ENCODE results near the gene TWIST1. TPM values are rescaled to one million over a fixed set of nuclear protein-coding genes. Genes with fewer than 3 reads are reported as not detected.

Gene TWIST1
- 0.22 TPM in 1 of 2 replicates, not detected in the other for total RNA-seq

DNA sequence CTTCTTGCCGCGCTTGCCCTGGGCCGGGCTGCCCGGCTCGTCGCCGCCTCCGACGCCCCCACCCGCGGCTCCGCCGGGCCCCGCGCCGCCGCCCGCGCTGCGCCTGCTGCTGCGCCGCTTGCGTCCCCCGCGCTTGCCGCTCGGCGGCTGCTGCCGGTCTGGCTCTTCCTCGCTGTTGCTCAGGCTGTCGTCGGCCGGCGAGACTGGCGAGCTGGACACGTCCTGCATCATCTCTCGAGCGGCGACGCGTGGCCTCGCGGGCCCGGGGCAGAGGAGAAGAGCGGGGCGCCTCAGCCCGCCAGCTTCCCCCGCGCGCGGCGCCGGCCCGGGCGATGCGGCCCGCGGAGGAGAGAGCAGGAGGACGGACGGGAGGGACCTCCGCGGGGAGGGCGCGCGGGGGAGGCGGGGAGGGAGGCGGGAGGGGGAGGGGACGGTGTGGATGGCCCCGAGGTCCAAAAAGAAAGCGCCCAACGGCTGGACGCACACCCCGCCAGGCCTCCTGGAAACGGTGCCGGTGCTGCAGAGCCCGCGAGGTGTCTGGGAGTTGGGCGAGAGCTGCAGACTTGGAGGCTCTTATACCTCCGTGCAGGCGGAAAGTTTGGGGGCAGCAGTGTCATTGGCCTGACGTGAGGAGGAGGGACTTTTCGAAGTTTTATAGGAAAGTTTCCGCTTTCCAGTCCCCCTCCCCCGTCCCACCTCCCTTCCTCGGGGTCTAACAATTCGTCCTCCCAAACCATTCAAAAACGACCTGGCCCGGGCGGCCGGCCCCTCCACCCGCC lies at the start of gene TWIST1:
Gene TWIST1, minus strand, starts transcription at position 546 of the 779 bp plus-strand sequence. Its CDS starts 315 bp downstream, at position 231.
- no peak for DNase-seq (ENCODE audit: low read depth)
- TF ChIP-seq, protein P1, sequence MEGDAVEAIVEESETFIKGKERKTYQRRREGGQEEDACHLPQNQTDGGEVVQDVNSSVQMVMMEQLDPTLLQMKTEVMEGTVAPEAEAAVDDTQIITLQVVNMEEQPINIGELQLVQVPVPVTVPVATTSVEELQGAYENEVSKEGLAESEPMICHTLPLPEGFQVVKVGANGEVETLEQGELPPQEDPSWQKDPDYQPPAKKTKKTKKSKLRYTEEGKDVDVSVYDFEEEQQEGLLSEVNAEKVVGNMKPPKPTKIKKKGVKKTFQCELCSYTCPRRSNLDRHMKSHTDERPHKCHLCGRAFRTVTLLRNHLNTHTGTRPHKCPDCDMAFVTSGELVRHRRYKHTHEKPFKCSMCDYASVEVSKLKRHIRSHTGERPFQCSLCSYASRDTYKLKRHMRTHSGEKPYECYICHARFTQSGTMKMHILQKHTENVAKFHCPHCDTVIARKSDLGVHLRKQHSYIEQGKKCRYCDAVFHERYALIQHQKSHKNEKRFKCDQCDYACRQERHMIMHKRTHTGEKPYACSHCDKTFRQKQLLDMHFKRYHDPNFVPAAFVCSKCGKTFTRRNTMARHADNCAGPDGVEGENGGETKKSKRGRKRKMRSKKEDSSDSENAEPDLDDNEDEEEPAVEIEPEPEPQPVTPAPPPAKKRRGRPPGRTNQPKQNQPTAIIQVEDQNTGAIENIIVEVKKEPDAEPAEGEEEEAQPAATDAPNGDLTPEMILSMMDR (conservative IDR thresholded peaks at IDR 0.05; ENCODE audit: low read depth, low read length) = no peak
- H3K4me3 ChIP-seq (ENCODE audit: low read depth, low read length) = peak within 1 kb of the TSS; percentile 40

DNA sequence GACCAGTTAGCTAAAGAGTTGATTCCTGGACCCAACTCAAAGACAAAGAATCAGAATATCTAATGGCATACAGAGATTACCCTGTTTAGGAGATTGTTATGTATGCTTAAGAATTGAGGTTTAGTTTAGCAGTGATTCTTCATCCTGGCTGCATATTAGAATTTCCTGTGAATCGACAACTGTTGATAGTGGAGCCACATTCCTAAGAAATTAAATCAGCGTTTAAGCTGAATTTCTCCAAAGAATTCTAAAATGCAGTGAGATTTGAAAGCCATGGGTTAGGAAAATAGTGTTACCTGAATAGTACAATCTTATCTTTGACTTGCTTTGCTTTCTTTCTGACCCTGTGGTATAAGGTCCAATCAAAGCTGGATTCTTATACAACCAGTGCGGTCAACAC lies 44.2 kb upstream of the TWIST1 start:
- H3K4me3 ChIP-seq (ENCODE audit: low read depth, low read length) = no peak overlapping the region
- DNase-seq (ENCODE audit: low read depth) = no peak
- TF ChIP-seq, protein P1 (conservative IDR thresholded peaks at IDR 0.05; ENCODE audit: low read depth, low read length) = no peak

DNA sequence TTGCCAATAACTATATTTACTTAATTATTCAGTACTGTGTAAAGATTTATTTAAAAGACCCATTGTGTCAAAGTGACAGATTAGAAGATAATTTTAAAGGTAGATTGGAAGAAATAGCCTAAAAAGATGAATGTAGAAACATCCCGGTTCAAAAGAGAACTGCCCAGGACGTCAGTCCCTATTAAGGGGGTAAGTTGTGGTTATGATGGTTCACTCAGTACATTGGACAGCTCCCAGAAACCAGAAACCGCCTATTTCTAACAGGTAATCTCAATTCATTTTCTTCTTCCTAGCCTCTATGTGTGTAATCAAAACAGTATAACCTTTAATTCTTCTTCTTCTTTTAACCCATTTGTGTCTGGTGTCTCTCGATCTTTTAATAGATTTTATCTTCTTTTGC lies 29.3 kb upstream of the TWIST1 start:
- no peak overlapping the region for H3K4me3 ChIP-seq (ENCODE audit: low read depth, low read length)
- no peak for DNase-seq (ENCODE audit: low read depth)
- TF ChIP-seq, protein P1 (conservative IDR thresholded peaks at IDR 0.05; ENCODE audit: low read depth, low read length) = no peak

DNA sequence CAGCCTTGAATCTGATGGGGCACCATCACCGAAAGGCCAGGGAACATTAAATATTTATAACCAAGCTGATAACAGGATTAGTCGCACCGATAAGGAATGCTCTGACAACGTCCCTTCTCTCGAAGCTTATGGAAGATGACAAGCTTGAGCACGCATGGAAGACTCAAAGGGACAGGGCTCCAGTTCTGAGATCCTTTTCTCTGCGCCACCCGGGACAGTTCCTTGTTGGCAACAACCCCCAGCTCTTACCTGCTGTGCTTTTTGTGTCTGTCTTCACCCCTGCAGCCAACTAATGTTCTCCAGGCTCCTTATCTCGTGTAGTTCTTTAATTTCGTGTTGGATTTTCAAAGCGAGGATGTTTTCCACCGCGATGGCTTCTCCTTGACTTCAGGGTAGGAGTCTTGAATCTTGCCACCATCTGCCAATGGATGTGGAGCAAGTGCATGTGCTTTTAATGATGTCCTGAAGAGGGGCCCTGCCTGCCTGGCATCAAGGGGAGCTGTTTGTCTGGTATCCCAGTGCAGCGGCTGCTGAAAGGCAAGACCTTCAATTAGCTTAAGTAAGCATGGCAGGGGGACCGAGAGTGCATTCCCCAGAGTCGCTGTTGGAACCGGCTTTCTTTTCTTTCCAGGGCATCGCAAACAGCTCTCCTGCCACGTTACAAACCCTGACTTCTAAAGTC lies 28.1 kb upstream of the TWIST1 start:
- TF ChIP-seq, protein P1 (conservative IDR thresholded peaks at IDR 0.05; ENCODE audit: low read depth, low read length) = no peak
- H3K4me3 ChIP-seq (ENCODE audit: low read depth, low read length) = no peak overlapping the region
- DNase-seq (ENCODE audit: low read depth) = no peak

DNA sequence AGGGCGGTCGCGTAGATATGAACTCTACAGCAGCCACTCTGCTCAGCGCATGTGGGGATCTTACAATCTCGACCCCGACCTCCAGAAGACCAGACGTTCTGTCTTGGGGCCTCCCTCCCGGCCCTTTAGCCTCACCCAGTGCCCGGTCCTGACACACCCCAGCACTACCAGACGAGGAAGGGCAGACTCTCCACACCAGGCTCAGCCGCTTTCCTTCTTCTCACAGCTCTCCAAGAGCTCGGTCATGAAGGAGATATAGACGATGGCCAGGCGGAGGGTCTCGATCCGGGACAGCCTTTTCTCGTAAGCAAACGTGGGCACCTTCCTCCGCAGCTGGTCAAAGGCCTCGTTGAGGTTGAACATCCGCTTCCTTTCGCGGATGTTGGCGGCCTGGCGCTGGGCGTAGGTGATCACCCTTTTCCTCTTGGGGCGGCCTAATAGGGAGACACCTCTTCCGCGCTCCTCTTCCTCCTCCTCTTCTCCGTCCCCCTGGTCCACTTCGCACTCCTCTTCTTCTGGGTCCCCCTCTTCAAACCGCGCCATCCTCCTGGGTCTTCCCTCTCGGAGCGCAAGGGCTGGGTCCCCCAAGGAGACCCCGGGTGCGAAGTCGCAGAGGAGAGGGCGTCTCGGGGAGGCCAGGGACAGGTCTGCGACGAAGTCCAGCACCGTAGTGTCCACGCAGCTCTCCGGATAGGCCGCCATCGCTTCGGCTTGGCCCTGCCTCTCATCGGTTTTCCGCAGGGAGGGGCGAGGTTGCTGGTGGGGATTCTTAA lies 27.4 kb upstream of the TWIST1 start, which contains the start of gene FERD3L:
Gene FERD3L, minus strand, starts transcription at position 761 of the 773 bp plus-strand sequence. Its CDS starts 59 bp downstream, at position 702.
- DNase-seq (ENCODE audit: low read depth) = no peak
- TF ChIP-seq, protein P1 (conservative IDR thresholded peaks at IDR 0.05; ENCODE audit: low read depth, low read length) = no peak
- no peak within 1 kb of the TSS for H3K4me3 ChIP-seq (ENCODE audit: low read depth, low read length)

DNA sequence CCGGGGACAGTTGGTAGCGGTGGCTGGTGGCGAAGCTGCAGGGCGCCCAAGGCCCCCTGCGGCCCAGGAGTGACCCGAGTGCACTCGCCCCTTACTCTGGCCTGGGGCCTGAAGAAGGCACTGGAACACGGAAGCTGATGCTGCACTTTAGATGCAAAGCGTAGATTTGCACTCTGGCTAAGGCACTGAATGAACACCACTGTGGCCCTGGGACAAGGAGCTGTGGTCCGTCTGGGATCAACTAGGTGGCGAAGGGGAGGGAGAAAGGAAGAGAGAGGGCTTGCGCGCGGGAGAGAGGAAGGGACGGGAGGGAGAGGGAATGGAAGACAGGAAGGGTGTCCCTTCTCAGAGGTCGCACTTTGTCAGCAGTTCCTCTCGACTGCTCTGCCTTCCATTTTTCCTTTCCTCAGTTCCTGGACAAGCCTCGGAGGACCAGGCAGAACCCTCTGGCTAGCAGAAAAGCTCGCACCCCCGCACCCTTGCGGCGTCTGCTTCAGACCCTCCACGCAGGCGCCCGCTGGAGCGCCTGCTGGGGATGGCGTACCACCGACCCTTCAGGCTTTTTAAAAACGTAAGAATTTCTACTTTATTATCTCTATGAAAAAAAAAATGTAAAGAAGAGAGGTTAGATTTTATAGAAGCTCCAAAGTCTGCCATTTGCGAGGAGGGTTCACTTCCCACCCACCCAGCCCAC lies 26.6 kb upstream of the TWIST1 start:
- TF ChIP-seq, protein P1 (conservative IDR thresholded peaks at IDR 0.05; ENCODE audit: low read depth, low read length) = no peak
- DNase-seq (ENCODE audit: low read depth) = no peak
- no peak overlapping the region for H3K4me3 ChIP-seq (ENCODE audit: low read depth, low read length)
